Esophagus muscularis mucosa (tissue), 4 donors: ENCODE measurements around the gene ATG3. TPM values are rescaled to one million over a fixed set of nuclear protein-coding genes. Genes with fewer than 3 reads are reported as not detected.
"Not testable (repeated sequence)": the region's sequence is repeated elsewhere in the genome, so short reads cannot be mapped to it uniquely, and the experiment has no call there.

Experiments used
- DNase-seq: peaks from one replicate; pipeline ENCODE4 v3.0.0-alpha.2; 2017; ENCODE audit errors: extremely low spot score
- H3K27ac ChIP-seq, 4 donors: fragments of 200-600 bp; sonication (generic); replicated peaks in 1 of 4; 1 replicate in 3 of 4; 2 replicates in 1 of 4; pipeline ENCODE4 v1.5.1; 2016 to 2019; ENCODE audit warnings: mild to moderate bottlenecking in 1 of 4
- H3K27me3 ChIP-seq, 4 donors: fragments of 200-600 bp; sonication (generic); one replicate each; pipeline versions ENCODE4 v1.5.1 to v1.6.0; 2016 to 2019
- H3K36me3 ChIP-seq, 4 donors: fragments of 200-600 bp; sonication (generic); one replicate each; pipeline ENCODE4 v1.5.1; 2016 to 2019
- H3K4me1 ChIP-seq, 4 donors: fragments of 200-600 bp; sonication (generic); one replicate each; pipeline ENCODE4 v1.5.1; 2016 to 2019
- H3K4me3 ChIP-seq, 4 donors: fragments of 200-600 bp; sonication (generic); 1 replicate in 2 of 4; 2 replicates in 2 of 4; pipeline ENCODE4 v1.5.1; 2016 to 2019; ENCODE audit warnings: mild to moderate bottlenecking in 4 of 4, moderate library complexity in 1 of 4
- H3K9me3 ChIP-seq, 4 donors: fragments of 200-600 bp; sonication (generic); 1 replicate in 3 of 4; 2 replicates in 1 of 4; pipeline ENCODE4 v1.5.1; 2016 to 2019
- EP300 ChIP-seq: sonication (generic); formaldehyde crosslinking; IDR thresholded peaks from one replicate; pipeline ENCODE4 v1.6.1; 2017; ENCODE audit warnings: antibody characterized with exemption
- POLR2A ChIP-seq: fragments of 450-650 bp; IDR thresholded peaks from one replicate; pipeline ENCODE4 v1.6.1; 2017; ENCODE audit warnings: antibody characterized with exemption, moderate library complexity, mild to moderate bottlenecking, low read depth
- POLR2AphosphoS5 ChIP-seq, 2 donors: sonication (generic); formaldehyde crosslinking; IDR thresholded peaks; one replicate each; pipeline ENCODE4 v1.6.1; 2017; ENCODE audit warnings: antibody characterized with exemption in 2 of 2
- WGBS: methylation state at CpG from one replicate; pipeline ENCODE4 v1.1.5; 2018; 5-methylcytosine and 5-hydroxymethylcytosine counted together
- intact Hi-C: fragments of 100-400 bp; cut with DNase I; formaldehyde crosslinking; loops from one replicate; pipeline ENCODE4 v1.15.1; 2023
- total RNA-seq, 4 donors: library from RNA; depleted of rRNA; stranded (reverse); fragments of >200 nt; gene quantifications; one replicate each; pipeline versions ENCODE4 v1.1.0 to v1.2.1, GENCODE V29; 2016
- TF ChIP-seq, protein P1 (sequence below), 3 experiments: fragments of 200-600 bp in 2 of 3; fragments of 450-650 bp in 1 of 3; sonication (generic) in 2 of 3; IDR thresholded peaks; one replicate each; pipeline ENCODE4 v1.5.1; 2017 to 2019; ENCODE audit warnings: antibody characterized with exemption in 3 of 3, mild to moderate bottlenecking in 2 of 3, moderate library complexity in 1 of 3

The ATG3 gene
- total RNA-seq, 4 donors from 2014 or later: 41.3 to 60.3 (median 57.2) TPM

GRCh38 chr3:112546216-112546759, 15.5 kb downstream of the ATG3 start:
- intact Hi-C loops: no loop called here
- Histone ChIP-seq H3K27me3 (no peaks in the 10 kb centered on the region), H3K4me1 (peaks cover 3 to 9% (median 8%) of the 10 kb centered on the region in 4 donors), H3K4me3 (no peak overlapping the region), H3K9me3 (no peaks in the 10 kb centered on the region), H3K36me3 (peaks cover 23 to 64% (median 41%) of the 10 kb centered on the region in 4 donors), H3K27ac (no peak overlapping the region)
- no peak for DNase-seq
- no peak for TF ChIP-seq EP300
- 81% methylated on average over 5 of the region's 5 CpGs for WGBS

GRCh38 chr3:112539825-112540650, 21.7 kb downstream of the ATG3 start:
- TF ChIP-seq POLR2AphosphoS5 (IDR thresholded peaks at IDR 0.05): no peak

GRCh38 chr3:112531358-112531781, 30.4 kb downstream of the ATG3 start:
- H3K9me3 ChIP-seq: no peaks in the 10 kb centered on the region
- peaks cover 24 to 91% (median 51%) of the 10 kb centered on the region in 4 donors for H3K36me3 ChIP-seq
- 5% methylated on average over 1 of the region's 1 CpG for WGBS
- no peak overlapping the region for H3K27ac ChIP-seq
- H3K27me3 ChIP-seq: no peaks in the 10 kb centered on the region
- no peak overlapping the region for H3K4me3 ChIP-seq
- intact Hi-C loops: loop anchor here (5.0 kb wide), 1 partner anchor 239 kb away; the partner anchor contains the start of gene SLC9C1
- H3K4me1 ChIP-seq: no peaks in the 10 kb centered on the region
- DNase-seq: no peak
- TF ChIP-seq EP300: no peak
- TF ChIP-seq, protein P1, sequence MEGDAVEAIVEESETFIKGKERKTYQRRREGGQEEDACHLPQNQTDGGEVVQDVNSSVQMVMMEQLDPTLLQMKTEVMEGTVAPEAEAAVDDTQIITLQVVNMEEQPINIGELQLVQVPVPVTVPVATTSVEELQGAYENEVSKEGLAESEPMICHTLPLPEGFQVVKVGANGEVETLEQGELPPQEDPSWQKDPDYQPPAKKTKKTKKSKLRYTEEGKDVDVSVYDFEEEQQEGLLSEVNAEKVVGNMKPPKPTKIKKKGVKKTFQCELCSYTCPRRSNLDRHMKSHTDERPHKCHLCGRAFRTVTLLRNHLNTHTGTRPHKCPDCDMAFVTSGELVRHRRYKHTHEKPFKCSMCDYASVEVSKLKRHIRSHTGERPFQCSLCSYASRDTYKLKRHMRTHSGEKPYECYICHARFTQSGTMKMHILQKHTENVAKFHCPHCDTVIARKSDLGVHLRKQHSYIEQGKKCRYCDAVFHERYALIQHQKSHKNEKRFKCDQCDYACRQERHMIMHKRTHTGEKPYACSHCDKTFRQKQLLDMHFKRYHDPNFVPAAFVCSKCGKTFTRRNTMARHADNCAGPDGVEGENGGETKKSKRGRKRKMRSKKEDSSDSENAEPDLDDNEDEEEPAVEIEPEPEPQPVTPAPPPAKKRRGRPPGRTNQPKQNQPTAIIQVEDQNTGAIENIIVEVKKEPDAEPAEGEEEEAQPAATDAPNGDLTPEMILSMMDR (IDR thresholded peaks at IDR 0.05): peak; percentile 46 to 56 (median 48)

More at GRCh38 chr3:112539825-112540650, 21.7 kb downstream of the ATG3 start:
- 100% methylated on average over 1 of the region's 1 CpG for WGBS
- intact Hi-C loops: no loop called here
- Histone ChIP-seq H3K27ac (no peak overlapping the region), H3K36me3 (peaks cover 9 to 69% (median 42%) of the 10 kb centered on the region in 4 donors), H3K9me3 (no peaks in the 10 kb centered on the region), H3K27me3 (no peaks in the 10 kb centered on the region), H3K4me3 (no peak overlapping the region), H3K4me1 (no peaks in the 10 kb centered on the region)
- DNase-seq: no peak

GRCh38 chr3:112530573-112530972, 31.2 kb downstream of the ATG3 start:
- Histone ChIP-seq H3K9me3 (no peaks in the 10 kb centered on the region), H3K27me3 (no peaks in the 10 kb centered on the region), H3K4me1 (no peaks in the 10 kb centered on the region), H3K4me3 (no peak overlapping the region), H3K27ac (no peak overlapping the region), H3K36me3 (peaks cover 18 to 91% (median 46%) of the 10 kb centered on the region in 4 donors)
- no peak for DNase-seq
- intact Hi-C loops: loop anchor here (5.0 kb wide), 1 partner anchor 238 kb away; the partner anchor contains the start of gene SLC9C1
- TF ChIP-seq EP300 (no peak), POLR2A (no peak), POLR2AphosphoS5 (IDR thresholded peaks at IDR 0.05) (no peak)
- TF ChIP-seq, protein P1 (IDR thresholded peaks at IDR 0.05): no peak
- 85% methylated on average over 3 of the region's 3 CpGs for WGBS

DNA sequence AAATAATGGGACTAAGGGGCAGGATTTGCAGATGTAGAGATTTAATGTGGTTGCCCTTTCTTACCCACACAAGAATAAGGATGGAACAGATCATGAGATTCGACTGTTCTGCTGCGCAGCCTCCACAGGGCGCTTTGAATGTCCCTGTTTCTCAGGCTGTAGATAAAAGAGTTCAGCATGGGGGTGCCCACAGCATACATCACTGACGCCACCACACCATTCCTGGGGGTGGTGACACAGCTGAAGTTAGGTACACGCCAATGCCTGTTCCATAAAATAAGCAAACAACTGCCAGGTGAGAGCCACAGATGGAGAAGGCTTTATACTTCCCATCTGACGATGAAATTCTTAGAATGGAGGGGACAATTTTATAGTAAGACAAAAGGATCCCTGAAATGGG, 37.6 kb downstream of the ATG3 start:
- H3K4me1 ChIP-seq, H3K27ac ChIP-seq, intact Hi-C loops, H3K9me3 ChIP-seq, H3K27me3 ChIP-seq, H3K4me3 ChIP-seq, DNase-seq: not testable (repeated sequence)
- 94% methylated on average over 6 of the region's 6 CpGs for whole genome bisulfite sequencing
- H3K36me3 ChIP-seq: peaks cover 6 to 48% (median 12%) of the 10 kb centered on the region in 4 donors

DNA sequence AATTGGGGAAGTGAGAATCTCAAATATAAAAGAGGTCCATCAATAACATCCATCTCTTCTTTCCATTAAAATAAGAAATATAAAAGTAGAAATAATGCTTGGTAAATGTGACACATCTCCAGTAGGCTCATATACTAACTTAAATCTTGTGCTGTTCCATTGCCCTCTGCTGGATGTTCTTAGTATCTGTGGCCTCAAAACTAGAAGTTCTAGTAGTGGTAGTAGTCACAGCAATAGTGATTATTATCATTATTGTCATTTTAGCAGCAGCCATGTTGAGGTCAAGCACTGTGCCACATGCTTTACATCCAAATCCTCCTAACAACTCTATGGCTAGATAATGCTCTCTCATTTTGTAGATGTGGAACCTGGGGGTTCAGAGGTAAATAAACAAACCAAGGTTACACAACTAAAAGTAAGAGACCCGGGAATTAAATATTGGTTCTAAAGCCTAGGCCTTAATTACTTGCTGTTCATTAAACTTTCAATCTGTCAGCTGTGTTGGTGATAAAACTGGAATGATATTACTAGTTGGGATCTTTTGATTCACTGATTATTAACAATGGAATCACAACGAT, 42.2 kb downstream of the ATG3 start:
- 88% methylated on average over 2 of the region's 2 CpGs for WGBS
- no peak overlapping the region for H3K27ac ChIP-seq
- H3K36me3 ChIP-seq: peaks cover 0 to 6% (median 0%) of the 10 kb centered on the region in 4 donors
- no peak for DNase-seq
- H3K4me1 ChIP-seq: no peaks in the 10 kb centered on the region
- TF ChIP-seq, protein P1 (IDR thresholded peaks at IDR 0.05): peak; percentile 65 to 76 (median 74)
- no peak for TF ChIP-seq POLR2A
- no peak overlapping the region for H3K4me3 ChIP-seq
- H3K9me3 ChIP-seq: no peaks in the 10 kb centered on the region
- H3K27me3 ChIP-seq: no peaks in the 10 kb centered on the region
- intact Hi-C loops: loop anchor here (1.0 kb wide), 1 partner anchor 192 kb away; no protein-coding TSS in a partner anchor

DNA sequence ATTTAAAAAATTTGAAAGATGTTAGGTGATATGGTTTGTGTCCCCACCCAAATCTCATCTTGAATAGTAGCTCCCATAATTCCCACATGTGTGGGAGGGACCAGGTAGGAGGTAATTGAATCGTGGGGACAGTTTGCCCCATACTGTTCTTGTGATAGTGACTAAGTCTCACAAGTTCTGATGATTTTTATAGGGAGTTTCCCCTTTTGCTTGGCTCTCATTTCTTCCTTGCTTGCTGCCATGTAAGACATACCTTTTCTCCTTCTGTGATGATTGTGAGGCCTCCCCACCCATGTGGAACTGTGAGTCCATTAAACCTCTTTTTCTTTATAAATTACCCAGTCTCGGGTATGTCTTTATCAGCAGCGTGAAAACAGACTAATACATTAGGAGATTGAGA, 42.8 kb downstream of the ATG3 start:
- H3K4me3 ChIP-seq, DNase-seq, H3K36me3 ChIP-seq, H3K27ac ChIP-seq, H3K4me1 ChIP-seq, H3K27me3 ChIP-seq, H3K9me3 ChIP-seq: not testable (repeated sequence)
- intact Hi-C loops: loop anchor here (1.0 kb wide), 1 partner anchor 192 kb away; no protein-coding TSS in a partner anchor
- 58% methylated on average over 3 of the region's 3 CpGs for WGBS
